ENCODE data around the gene PTPRCAP.

DNA sequence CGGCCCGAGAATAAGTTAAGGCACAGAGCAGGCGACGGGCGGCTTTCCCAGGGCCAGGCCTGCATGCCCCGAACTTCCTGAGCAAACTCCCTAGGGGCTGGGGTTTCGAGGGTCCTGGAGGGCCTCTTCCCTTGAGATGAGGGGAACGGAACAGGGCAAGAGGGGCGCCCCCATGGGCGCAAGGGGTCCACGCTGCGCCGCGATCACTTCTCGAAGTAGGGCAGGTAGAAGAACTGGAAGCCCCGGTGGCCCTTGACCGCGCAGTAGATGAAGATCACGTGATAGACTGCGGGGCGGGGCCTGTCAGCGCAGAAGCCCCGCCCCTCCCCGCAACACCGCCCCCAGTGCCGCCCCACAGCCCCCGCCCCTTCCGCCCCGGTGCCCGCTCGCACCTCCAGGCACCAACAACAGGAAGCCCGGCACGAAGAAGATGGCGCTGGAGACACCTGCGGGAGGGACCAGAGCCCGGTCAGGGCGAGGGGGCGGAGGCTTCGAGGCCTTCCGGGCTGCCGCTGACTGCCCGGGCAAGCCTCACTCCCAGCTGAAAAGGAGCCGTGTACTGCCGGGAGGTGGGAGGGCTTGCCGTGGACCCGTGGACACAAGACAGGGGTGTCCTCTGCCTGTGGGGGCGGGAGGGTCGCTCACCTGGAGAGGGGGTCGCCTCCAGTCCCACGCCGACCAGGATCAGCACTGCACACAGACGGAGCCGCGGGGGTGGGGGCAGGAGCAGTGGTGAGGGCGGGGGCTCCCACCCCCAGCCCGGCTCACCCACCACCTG, 27.1 kb upstream of the PTPRCAP start:
- TF ChIP-seq, protein P1, sequence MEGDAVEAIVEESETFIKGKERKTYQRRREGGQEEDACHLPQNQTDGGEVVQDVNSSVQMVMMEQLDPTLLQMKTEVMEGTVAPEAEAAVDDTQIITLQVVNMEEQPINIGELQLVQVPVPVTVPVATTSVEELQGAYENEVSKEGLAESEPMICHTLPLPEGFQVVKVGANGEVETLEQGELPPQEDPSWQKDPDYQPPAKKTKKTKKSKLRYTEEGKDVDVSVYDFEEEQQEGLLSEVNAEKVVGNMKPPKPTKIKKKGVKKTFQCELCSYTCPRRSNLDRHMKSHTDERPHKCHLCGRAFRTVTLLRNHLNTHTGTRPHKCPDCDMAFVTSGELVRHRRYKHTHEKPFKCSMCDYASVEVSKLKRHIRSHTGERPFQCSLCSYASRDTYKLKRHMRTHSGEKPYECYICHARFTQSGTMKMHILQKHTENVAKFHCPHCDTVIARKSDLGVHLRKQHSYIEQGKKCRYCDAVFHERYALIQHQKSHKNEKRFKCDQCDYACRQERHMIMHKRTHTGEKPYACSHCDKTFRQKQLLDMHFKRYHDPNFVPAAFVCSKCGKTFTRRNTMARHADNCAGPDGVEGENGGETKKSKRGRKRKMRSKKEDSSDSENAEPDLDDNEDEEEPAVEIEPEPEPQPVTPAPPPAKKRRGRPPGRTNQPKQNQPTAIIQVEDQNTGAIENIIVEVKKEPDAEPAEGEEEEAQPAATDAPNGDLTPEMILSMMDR (IDR thresholded peaks at IDR 0.05), result peak in 1 of 6 experiments; percentile 9
- TF ChIP-seq POLR2A (IDR thresholded peaks at IDR 0.05), result peak; percentile 72 to 86
